Peyer's patch (tissue), 4 donors: ENCODE data around the gene TSHZ3.

Source experiments
- CTCF ChIP-seq, 6 experiments: fragments of 450-650 bp in 4 of 6; fragments of 200-600 bp in 2 of 6; sonication (generic) in 1 of 6; IDR thresholded peaks; one replicate each; pipeline ENCODE4 v1.5.1; 2017 to 2019; ENCODE audit warnings: antibody characterized with exemption in 6 of 6, mild to moderate bottlenecking in 3 of 6, moderate library complexity in 1 of 6
- POLR2A ChIP-seq, 2 donors: fragments of 450-650 bp; IDR thresholded peaks; one replicate each; pipeline ENCODE4 v1.5.1; 2017; ENCODE audit warnings: antibody characterized with exemption in 2 of 2, mild to moderate bottlenecking in 2 of 2, moderate library complexity in 2 of 2

GRCh38 chr19:31330237-31330636 is 19.0 kb downstream of the TSHZ3 start:
- TF ChIP-seq POLR2A (IDR thresholded peaks at IDR 0.05) (no peak), CTCF (IDR thresholded peaks at IDR 0.05) (no peak)
